Heart left ventricle (tissue), 16 donors: ENCODE results near the gene DEPDC5. TPM values are rescaled to one million over a fixed set of nuclear protein-coding genes. Genes with fewer than 3 reads are reported as not detected.

Experiments used
- ATAC-seq, 4 donors: fragments of 200-7000 bp; cut with Tn5 transposase; one replicate each; pipeline ENCODE4 v1.9.1; 2020 to 2022; ENCODE audit warnings: moderate library complexity in 4 of 4, mild to moderate bottlenecking in 3 of 4, moderate number of reproducible peaks in 1 of 4
- DNase-seq, 5 donors: peaks; one replicate each; pipeline ENCODE4 v3.0.0-alpha.2; 2020
- H3K27ac ChIP-seq, 12 donors: fragments of 200-600 bp; sonication (generic) in 4 of 12; one replicate each; pipeline versions ENCODE4 v1.5.0 to v1.8.0; 2016 to 2022; ENCODE audit warnings: mild to moderate bottlenecking in 2 of 12
- H3K27me3 ChIP-seq, 9 donors: fragments of 200-600 bp; sonication (generic) in 2 of 9; one replicate each; pipeline versions ENCODE4 v1.5.1 to v1.8.0; 2016 to 2022; ENCODE audit warnings: mild to moderate bottlenecking in 3 of 9
- H3K36me3 ChIP-seq, 9 donors: fragments of 200-600 bp; sonication (generic) in 2 of 9; one replicate each; pipeline versions ENCODE4 v1.5.0 to v1.8.0; 2018 to 2022; ENCODE audit warnings: mild to moderate bottlenecking in 2 of 9
- H3K4me1 ChIP-seq, 12 donors: fragments of 200-600 bp; sonication (generic) in 4 of 12; one replicate each; pipeline versions ENCODE4 v1.5.0 to v1.8.0; 2016 to 2022; ENCODE audit warnings: mild to moderate bottlenecking in 3 of 12
- H3K4me3 ChIP-seq, 12 donors: fragments of 200-600 bp; sonication (generic) in 4 of 12; one replicate each; pipeline versions ENCODE4 v1.5.0 to v1.8.0; 2017 to 2022; ENCODE audit warnings: mild to moderate bottlenecking in 9 of 12, moderate library complexity in 4 of 12
- H3K9me3 ChIP-seq, 12 donors: fragments of 200-600 bp; sonication (generic) in 4 of 12; one replicate each; pipeline versions ENCODE4 v1.5.0 to v1.8.0; 2016 to 2022; ENCODE audit warnings: mild to moderate bottlenecking in 1 of 12
- POLR2A ChIP-seq, 2 donors: fragments of 450-650 bp; IDR thresholded peaks; one replicate each; pipeline ENCODE4 v1.6.1; 2017; ENCODE audit warnings: antibody characterized with exemption in 2 of 2, mild to moderate bottlenecking in 2 of 2, moderate library complexity in 2 of 2
- WGBS, 4 donors: extraction: QIAGEN DNeasy Blood & Tissue Kit in 2 of 4; methylation state at CpG; one replicate each; pipeline versions ENCODE4 v1.1.5 to v1.1.7; 2013 to 2018; 5-methylcytosine and 5-hydroxymethylcytosine counted together
- intact Hi-C, 10 donors: fragments of 100-400 bp; cut with DNase I; formaldehyde crosslinking; loops; one replicate each; pipeline versions ENCODE4 v1.11.1 to v1.14.2; 2022
- polyA plus RNA-seq, 2 donors: library from polyadenylated mRNA; stranded (reverse); fragments of 200-250 nt; gene quantifications; one replicate each; pipeline ENCODE4 v1.2.3, GENCODE V29; 2013
- total RNA-seq, 9 donors: library from RNA; depleted of rRNA in 2 of 9; stranded (reverse); fragments of >200 nt in 2 of 9; fragmentation: NEBNext Ultra II Directional in 3 of 9; extraction: Animal tissue kit (Norgen Biotek cat#: 25700) in 3 of 9; gene quantifications; one replicate each; pipeline versions ENCODE4 v1.1.0 to v1.2.4, GENCODE V29; 2016 to 2023
- TF ChIP-seq, protein P1 (sequence below), 12 donors: fragments of 200-600 bp; sonication (generic) in 4 of 12; IDR thresholded peaks; one replicate each; pipeline versions ENCODE4 v1.5.0 to v1.8.0; 2018 to 2022; ENCODE audit warnings: antibody characterized with exemption in 12 of 12, mild to moderate bottlenecking in 5 of 12
- donor health status: ischemic (EF 13 %, LVEDD 7.1; RV severe dilation, severe dysfunction).
- donor health status: healthy with polysubstance abuse.
- donor health status: DM: no; HTN: yes; CAD: no.
- donor health status: DM: no; HTN: no; CAD: no.
- donor health status: ischemic (EF 25% LVEDD 6.9; RV normal size, moderate dysfunction).
- donor health status: ischemic (EF 25% LVEDD 5.7; RV mildly dilated, moderate dysfunction).
- donor health status: healthy.
- donor health status: DM: yes; HTN: yes; CAD: no.
- donor health status: ischemic (EF 35%, LVEDD 5.7; RV mildly dilated, moderate dysfunction).
- donor health status: nonischemic (EF 11% LVEDD 7.7; RV severe dilation, severe dysfunction).
- donor health status: DM: yes; HTN: yes; CAD: no.
- donor health status: PGD.
- donor health status: ischemic (EF 29% LVEDD 5.4; RV normal size, mild dysfunction).
- donor health status: nonischemic (EF 23%, LVEDD 6.1; RV moderate dilation, normal function).

DEPDC5 gene
- total and polyA plus RNA-seq, 11 donors, result 5.7 to 21.4 (median 10.4) TPM

DNA sequence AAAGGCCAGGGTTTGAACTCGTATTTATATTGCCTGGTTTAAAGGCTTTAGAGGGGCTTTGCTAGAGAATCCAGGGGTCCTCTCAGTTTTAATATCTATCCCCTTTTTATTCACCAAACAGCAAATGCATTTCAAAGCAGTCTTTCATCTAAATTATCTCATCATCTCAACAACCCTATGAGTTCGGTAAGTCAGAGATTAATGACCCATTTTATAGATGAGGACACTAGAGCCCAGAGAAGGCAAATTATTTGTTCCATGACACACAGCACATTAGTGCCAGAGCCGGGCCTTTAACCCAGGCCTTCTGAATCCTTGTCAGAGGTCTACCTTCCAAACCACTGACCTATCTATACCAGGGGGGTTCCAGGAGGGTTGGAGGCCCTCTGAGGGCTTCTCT is 173.7 kb downstream of the DEPDC5 start:
- TF ChIP-seq, protein P1, sequence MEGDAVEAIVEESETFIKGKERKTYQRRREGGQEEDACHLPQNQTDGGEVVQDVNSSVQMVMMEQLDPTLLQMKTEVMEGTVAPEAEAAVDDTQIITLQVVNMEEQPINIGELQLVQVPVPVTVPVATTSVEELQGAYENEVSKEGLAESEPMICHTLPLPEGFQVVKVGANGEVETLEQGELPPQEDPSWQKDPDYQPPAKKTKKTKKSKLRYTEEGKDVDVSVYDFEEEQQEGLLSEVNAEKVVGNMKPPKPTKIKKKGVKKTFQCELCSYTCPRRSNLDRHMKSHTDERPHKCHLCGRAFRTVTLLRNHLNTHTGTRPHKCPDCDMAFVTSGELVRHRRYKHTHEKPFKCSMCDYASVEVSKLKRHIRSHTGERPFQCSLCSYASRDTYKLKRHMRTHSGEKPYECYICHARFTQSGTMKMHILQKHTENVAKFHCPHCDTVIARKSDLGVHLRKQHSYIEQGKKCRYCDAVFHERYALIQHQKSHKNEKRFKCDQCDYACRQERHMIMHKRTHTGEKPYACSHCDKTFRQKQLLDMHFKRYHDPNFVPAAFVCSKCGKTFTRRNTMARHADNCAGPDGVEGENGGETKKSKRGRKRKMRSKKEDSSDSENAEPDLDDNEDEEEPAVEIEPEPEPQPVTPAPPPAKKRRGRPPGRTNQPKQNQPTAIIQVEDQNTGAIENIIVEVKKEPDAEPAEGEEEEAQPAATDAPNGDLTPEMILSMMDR (IDR thresholded peaks at IDR 0.05), result no peak
- no peak for TF ChIP-seq POLR2A (IDR thresholded peaks at IDR 0.05)
- Histone ChIP-seq H3K4me3 (no peak overlapping the region), H3K9me3 (no peaks in the 10 kb centered on the region), H3K27ac (no peak overlapping the region), H3K4me1 (peaks cover 0 to 20% (median 1%) of the 10 kb centered on the region in 12 donors), H3K36me3 (no peaks in the 10 kb centered on the region), H3K27me3 (no peaks in the 10 kb centered on the region)
- DNase-seq, result no peak
- WGBS, 4 donors, result 84 to 90% (median 87%) methylated on average over 3 of the region's 3 CpGs
- ATAC-seq, result no peak
- intact Hi-C loops, result no loop called here

DNA sequence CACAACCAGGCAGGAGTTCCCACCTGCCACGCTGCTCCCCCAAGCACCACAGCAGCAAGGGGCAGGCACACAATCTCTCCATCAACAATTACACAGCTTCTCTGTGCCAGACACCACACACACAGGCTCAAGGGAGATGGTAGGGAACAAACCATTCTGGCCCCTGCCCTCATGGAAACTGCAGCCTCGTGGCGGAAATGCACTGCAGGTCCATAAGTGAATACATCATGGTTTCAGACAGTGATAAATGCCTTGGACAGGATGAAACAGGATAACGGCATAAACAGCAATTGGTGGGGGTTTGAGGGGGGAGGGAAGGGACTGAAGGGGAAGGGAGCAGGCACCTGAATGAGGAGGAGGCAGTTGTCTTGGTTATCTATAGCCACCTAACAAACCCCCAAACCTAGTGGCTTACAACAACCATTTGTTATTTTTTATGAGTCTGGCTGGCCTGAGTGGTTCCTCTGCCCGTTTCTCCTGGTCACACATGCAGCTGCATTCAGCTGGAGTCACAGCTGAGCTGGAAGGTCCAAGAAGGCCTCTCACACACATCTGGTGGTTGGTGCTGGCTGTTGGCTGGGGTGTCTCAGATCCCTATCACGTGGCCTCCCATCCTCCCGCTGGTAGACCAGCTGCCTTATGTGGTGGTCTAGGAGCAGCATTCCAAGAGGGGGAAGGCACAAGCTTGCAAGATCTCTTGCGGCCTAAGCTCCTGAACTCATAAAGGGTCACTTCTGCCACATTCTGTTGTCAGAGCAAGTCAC is 175.5 kb downstream of the DEPDC5 start:
- peak; percentile 35 to 84 (median 56) for ATAC-seq
- intact Hi-C loops, result no loop called here
- 73 to 75% (median 74%) methylated on average over 6 to 8 of the region's 8 CpGs for WGBS, 4 donors
- H3K27me3 ChIP-seq, result no peaks in the 10 kb centered on the region
- TF ChIP-seq, protein P1 (IDR thresholded peaks at IDR 0.05), result no peak
- no peak for TF ChIP-seq POLR2A (IDR thresholded peaks at IDR 0.05)
- DNase-seq, result peak; percentile 17 to 78 (median 51)
- no peaks in the 10 kb centered on the region for H3K9me3 ChIP-seq
- H3K4me3 ChIP-seq, result no peak overlapping the region
- peaks cover 0 to 7% (median under 1%) of the 10 kb centered on the region in 12 donors for H3K4me1 ChIP-seq
- no peaks in the 10 kb centered on the region for H3K36me3 ChIP-seq
- H3K27ac ChIP-seq, result peak overlapping the region in 3 of 12 donors; percentile 30 to 46 (median 43)

DNA sequence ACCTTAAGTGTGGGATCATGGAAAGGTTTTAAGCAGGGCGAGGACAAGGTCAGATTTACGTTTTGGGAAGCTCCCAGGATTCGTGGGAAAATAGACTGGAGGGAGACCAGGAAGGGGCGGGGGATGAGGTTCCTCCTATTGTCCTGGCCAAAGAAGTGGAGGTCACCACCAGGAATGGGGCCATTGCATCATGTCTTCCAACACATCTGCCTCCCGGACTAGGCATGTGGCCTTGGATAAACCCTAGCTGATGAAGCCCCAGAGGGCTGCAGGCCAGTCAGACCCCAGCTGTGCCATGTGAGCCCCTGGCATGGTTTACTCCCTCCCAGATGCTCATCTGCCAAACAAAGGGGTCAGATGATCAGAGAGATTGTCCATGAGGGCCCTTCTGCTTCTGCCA is 179.0 kb downstream of the DEPDC5 start:
- Histone ChIP-seq H3K36me3 (no peaks in the 10 kb centered on the region), H3K4me3 (no peak overlapping the region), H3K4me1 (peaks cover 0 to 7% (median 0%) of the 10 kb centered on the region in 12 donors), H3K27me3 (no peaks in the 10 kb centered on the region), H3K9me3 (no peaks in the 10 kb centered on the region), H3K27ac (peak overlapping the region in 1 of 12 donors; percentile 29)
- ATAC-seq, result peak in 3 of 4 donors; percentile 12 to 80 (median 48)
- WGBS, 4 donors, result 52 to 72% (median 58%) methylated on average over 4 to 5 of the region's 5 CpGs
- TF ChIP-seq, protein P1 (IDR thresholded peaks at IDR 0.05), result no peak
- TF ChIP-seq POLR2A (IDR thresholded peaks at IDR 0.05), result no peak
- peak in 3 of 5 donors; percentile 10 to 34 (median 34) for DNase-seq
- intact Hi-C loops, result no loop called here

DNA sequence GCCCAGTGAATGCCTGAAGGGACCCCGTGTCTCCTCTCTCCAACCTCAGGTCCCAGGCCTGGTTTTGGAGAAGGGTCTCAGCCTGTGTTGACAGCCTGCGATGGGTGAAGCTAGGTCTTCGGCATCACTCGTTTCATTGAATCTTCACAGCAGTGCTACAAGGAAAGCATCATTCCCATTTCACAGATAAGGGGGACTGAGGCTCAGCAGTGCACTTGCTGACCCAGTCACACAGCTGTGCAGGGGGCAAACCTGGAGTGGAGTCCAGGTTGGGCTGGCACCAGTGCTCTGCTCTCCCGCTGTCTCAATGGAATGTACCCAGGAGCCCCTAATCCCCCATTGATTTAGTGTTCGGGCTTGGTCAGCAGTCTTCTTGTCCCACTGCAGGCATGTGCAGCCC is 179.6 kb downstream of the DEPDC5 start:
- Histone ChIP-seq H3K9me3 (no peaks in the 10 kb centered on the region), H3K27ac (no peak overlapping the region), H3K4me3 (no peak overlapping the region), H3K27me3 (no peaks in the 10 kb centered on the region), H3K4me1 (peaks cover 0 to 7% (median 0%) of the 10 kb centered on the region in 12 donors), H3K36me3 (no peaks in the 10 kb centered on the region)
- intact Hi-C loops, result no loop called here
- 92 to 96% (median 96%) methylated on average over 5 to 6 of the region's 6 CpGs for WGBS, 4 donors
- no peak for TF ChIP-seq POLR2A (IDR thresholded peaks at IDR 0.05)
- TF ChIP-seq, protein P1 (IDR thresholded peaks at IDR 0.05), result no peak
- no peak for DNase-seq
- no peak for ATAC-seq
